Endothelial cell of umbilical vein (primary cell): ENCODE measurements around the gene UST.

Experiments
- EZH2 ChIP-seq: IDR thresholded peaks from 2 replicates; pipeline ENCODE4 v1.6.1; 2012; ENCODE audit warnings: borderline replicate concordance, low read depth, mild to moderate bottlenecking, moderate library complexity, low read length, inconsistent platforms; ENCODE audit not compliant: severe bottlenecking
- FOS ChIP-seq: IDR thresholded peaks from 2 replicates; pipeline ENCODE4 v1.6.1; 2011; ENCODE audit warnings: mild to moderate bottlenecking, low read length, moderate library complexity, borderline replicate concordance; ENCODE audit not compliant: insufficient read depth
- GATA2 ChIP-seq: IDR thresholded peaks from 2 replicates; pipeline ENCODE4 v1.7.0; 2011; ENCODE audit warnings: low read depth, mild to moderate bottlenecking, moderate library complexity, mixed read lengths, low read length; ENCODE audit not compliant: insufficient read length, insufficient read depth
- MYC ChIP-seq: IDR thresholded peaks from one replicate; pipeline ENCODE4 v1.6.1; 2011; ENCODE audit warnings: mild to moderate bottlenecking, low read depth, low read length
- POLR2A ChIP-seq: IDR thresholded peaks from 2 replicates; pipeline ENCODE4 v1.6.1; 2012; ENCODE audit warnings: low read depth, mild to moderate bottlenecking, control low read depth, low read length
- POLR2AphosphoS5 ChIP-seq: IDR thresholded peaks from 2 replicates; pipeline ENCODE4 v1.6.1; 2012; ENCODE audit warnings: low read depth, mild to moderate bottlenecking, control low read depth, low read length, moderate library complexity; ENCODE audit not compliant: insufficient read depth
- TF ChIP-seq, protein P1 (sequence below), 2 donors: IDR thresholded peaks; 1 replicate in 1 of 2; 2 replicates in 1 of 2; pipeline ENCODE4 v1.5.1; 2011; ENCODE audit warnings: low read length in 2 of 2, mild to moderate bottlenecking in 2 of 2, moderate library complexity in 2 of 2, control low read depth in 1 of 2, inconsistent platforms in 1 of 2, low read depth in 1 of 2; ENCODE audit not compliant: insufficient read depth in 1 of 2; ENCODE audit errors: extremely low read depth in 1 of 2
- TF ChIP-seq, protein P2 (sequence below): IDR thresholded peaks from 2 replicates; pipeline ENCODE4 v1.6.1; 2011; ENCODE audit not compliant: insufficient read depth, insufficient read length

DNA sequence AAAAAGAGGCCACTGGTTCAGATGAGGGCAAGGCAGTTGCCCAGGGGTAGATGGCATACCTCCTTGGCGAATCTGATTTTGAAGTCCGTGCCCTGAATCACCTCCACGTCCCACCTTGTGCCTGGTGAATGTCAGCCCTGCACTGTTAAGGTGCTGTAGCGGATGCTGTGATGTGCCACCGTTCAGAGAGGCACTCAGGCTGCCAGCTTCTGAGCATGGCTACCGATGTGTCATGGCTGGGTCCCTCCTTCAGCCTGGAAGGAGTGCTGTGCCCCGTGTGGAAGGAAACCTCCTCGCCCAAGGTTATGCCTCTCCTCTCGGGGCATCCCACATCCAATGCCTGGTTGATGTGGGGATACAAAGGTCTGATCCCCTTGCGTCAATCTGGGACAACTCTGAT is 43.6 kb downstream of the UST start:
- TF ChIP-seq POLR2A (no peak), EZH2 (no peak), MYC (no peak), POLR2AphosphoS5 (no peak), FOS (no peak), GATA2 (no peak)
- TF ChIP-seq, protein P1, sequence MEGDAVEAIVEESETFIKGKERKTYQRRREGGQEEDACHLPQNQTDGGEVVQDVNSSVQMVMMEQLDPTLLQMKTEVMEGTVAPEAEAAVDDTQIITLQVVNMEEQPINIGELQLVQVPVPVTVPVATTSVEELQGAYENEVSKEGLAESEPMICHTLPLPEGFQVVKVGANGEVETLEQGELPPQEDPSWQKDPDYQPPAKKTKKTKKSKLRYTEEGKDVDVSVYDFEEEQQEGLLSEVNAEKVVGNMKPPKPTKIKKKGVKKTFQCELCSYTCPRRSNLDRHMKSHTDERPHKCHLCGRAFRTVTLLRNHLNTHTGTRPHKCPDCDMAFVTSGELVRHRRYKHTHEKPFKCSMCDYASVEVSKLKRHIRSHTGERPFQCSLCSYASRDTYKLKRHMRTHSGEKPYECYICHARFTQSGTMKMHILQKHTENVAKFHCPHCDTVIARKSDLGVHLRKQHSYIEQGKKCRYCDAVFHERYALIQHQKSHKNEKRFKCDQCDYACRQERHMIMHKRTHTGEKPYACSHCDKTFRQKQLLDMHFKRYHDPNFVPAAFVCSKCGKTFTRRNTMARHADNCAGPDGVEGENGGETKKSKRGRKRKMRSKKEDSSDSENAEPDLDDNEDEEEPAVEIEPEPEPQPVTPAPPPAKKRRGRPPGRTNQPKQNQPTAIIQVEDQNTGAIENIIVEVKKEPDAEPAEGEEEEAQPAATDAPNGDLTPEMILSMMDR (IDR thresholded peaks at IDR 0.05; ENCODE audit: extremely low read depth in 1 of 2, insufficient read depth in 1 of 2, low read depth in 1 of 2, low read length in 2 of 2) = no peak
- TF ChIP-seq, protein P2, sequence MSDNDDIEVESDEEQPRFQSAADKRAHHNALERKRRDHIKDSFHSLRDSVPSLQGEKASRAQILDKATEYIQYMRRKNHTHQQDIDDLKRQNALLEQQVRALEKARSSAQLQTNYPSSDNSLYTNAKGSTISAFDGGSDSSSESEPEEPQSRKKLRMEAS = no peak
